PC-3 (cell line): Measurements from ENCODE around the gene CD8A.

Experiments used
- EZH2 ChIP-seq: fragments of 300-600 bp; sonication (generic); IDR thresholded peaks from one replicate; pipeline ENCODE4 v1.6.1; 2017; ENCODE audit warnings: antibody characterized with exemption, mild to moderate bottlenecking, low read length; ENCODE audit not compliant: unreplicated experiment
- EZH2phosphoT487 ChIP-seq: fragments of 300-600 bp; sonication (generic); IDR thresholded peaks from 2 replicates; pipeline ENCODE4 v1.6.1; 2018; ENCODE audit warnings: mild to moderate bottlenecking, antibody characterized with exemption, low read length, borderline replicate concordance
- TF ChIP-seq, protein P1 (sequence below): fragments of 300-600 bp; sonication (generic); conservative IDR thresholded peaks from 2 replicates; pipeline ENCODE4 v1.5.1; 2017; ENCODE audit warnings: antibody characterized with exemption, low read depth, mild to moderate bottlenecking, low read length

DNA sequence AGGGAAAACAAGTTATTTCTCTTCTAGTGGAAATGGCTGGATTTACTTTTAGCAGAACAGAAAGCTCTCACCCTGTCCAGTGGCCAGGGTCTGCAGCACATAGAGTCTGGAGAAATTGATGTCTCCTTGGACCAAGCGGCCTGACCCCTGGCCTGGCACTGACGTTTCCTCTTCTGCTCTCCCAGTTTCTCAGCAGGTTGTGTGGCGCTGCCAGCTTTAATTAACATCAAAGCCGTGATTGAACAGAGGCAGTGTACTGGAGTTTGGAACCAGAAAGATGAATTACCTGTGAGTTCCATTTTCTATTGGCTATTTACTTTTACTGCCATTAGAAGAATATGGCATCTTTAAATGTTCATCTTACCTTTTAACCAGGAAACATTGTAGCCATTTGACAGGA lies 20.9 kb downstream of the CD8A start:
- TF ChIP-seq, protein P1, sequence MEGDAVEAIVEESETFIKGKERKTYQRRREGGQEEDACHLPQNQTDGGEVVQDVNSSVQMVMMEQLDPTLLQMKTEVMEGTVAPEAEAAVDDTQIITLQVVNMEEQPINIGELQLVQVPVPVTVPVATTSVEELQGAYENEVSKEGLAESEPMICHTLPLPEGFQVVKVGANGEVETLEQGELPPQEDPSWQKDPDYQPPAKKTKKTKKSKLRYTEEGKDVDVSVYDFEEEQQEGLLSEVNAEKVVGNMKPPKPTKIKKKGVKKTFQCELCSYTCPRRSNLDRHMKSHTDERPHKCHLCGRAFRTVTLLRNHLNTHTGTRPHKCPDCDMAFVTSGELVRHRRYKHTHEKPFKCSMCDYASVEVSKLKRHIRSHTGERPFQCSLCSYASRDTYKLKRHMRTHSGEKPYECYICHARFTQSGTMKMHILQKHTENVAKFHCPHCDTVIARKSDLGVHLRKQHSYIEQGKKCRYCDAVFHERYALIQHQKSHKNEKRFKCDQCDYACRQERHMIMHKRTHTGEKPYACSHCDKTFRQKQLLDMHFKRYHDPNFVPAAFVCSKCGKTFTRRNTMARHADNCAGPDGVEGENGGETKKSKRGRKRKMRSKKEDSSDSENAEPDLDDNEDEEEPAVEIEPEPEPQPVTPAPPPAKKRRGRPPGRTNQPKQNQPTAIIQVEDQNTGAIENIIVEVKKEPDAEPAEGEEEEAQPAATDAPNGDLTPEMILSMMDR: no peak
- TF ChIP-seq EZH2: no peak
- no peak for TF ChIP-seq EZH2phosphoT487
